KOPT-K1 (cell line): Measurements from ENCODE around the gene RASSF1.

Source experiments
- H3K27ac ChIP-seq: fragments of 200-600 bp; sonication (generic); 2 replicates; pipeline ENCODE4 v1.5.1; 2016; ENCODE audit warnings: antibody characterized with exemption, mild to moderate bottlenecking, low read depth, low read length; ENCODE audit not compliant: poor library complexity, severe bottlenecking
- H3K36me3 ChIP-seq: fragments of 200-600 bp; sonication (generic); 2 replicates; pipeline ENCODE4 v1.5.1; 2017; ENCODE audit warnings: antibody characterized with exemption, mild to moderate bottlenecking, low read length, moderate library complexity; ENCODE audit not compliant: insufficient read depth
- H3K9me3 ChIP-seq: fragments of 200-600 bp; sonication (generic); 2 replicates; pipeline ENCODE4 v1.5.1; 2017; ENCODE audit warnings: antibody characterized with exemption, low read length, mild to moderate bottlenecking; ENCODE audit not compliant: insufficient read depth, poor library complexity, severe bottlenecking

The RASSF1 gene

GRCh38 chr3:50341537-50341936, 901 bp upstream of the RASSF1 start:
- Histone ChIP-seq H3K36me3 (no peaks in the 10 kb centered on the region), H3K27ac (no peak overlapping the region), H3K9me3 (no peaks in the 10 kb centered on the region)

GRCh38 chr3:50340147-50340447, 539 bp downstream of the RASSF1 start:
- H3K9me3 ChIP-seq: no peaks in the 10 kb centered on the region
- H3K36me3 ChIP-seq: 0 out of 2 replicates have a peak, but pooled peaks cover 5% of the 10 kb centered on the region
- no peak overlapping the region for H3K27ac ChIP-seq

GRCh38 chr3:50339485-50340146, 1.0 kb downstream of the RASSF1 start:
- no peaks in the 10 kb centered on the region for H3K9me3 ChIP-seq
- H3K36me3 ChIP-seq: peaks cover 8% of the 10 kb centered on the region
- H3K27ac ChIP-seq: no peak overlapping the region

GRCh38 chr3:50338965-50339364, 1.7 kb downstream of the RASSF1 start:
- peak overlapping the region; percentile 89 for H3K27ac ChIP-seq
- H3K36me3 ChIP-seq: peaks cover 15% of the 10 kb centered on the region
- H3K9me3 ChIP-seq: no peaks in the 10 kb centered on the region

GRCh38 chr3:50337175-50337861, 3.3 kb downstream of the RASSF1 start:
- Histone ChIP-seq H3K36me3 (peaks cover 31% of the 10 kb centered on the region), H3K27ac (peak overlapping the region; percentile 89), H3K9me3 (no peaks in the 10 kb centered on the region)

GRCh38 chr3:50336452-50337174, 4.0 kb downstream of the RASSF1 start:
- Histone ChIP-seq H3K9me3 (no peaks in the 10 kb centered on the region), H3K36me3 (peaks cover 38% of the 10 kb centered on the region), H3K27ac (peak overlapping the region; percentile 89)

GRCh38 chr3:50334339-50335075, 6.1 kb downstream of the RASSF1 start:
- Histone ChIP-seq H3K27ac (no peak overlapping the region), H3K36me3 (peaks cover 60% of the 10 kb centered on the region), H3K9me3 (no peaks in the 10 kb centered on the region)

GRCh38 chr3:50333744-50334328, 6.8 kb downstream of the RASSF1 start:
- no peak overlapping the region for H3K27ac ChIP-seq
- H3K9me3 ChIP-seq: no peaks in the 10 kb centered on the region
- peaks cover 64% of the 10 kb centered on the region for H3K36me3 ChIP-seq

- H3K36me3 ChIP-seq: peaks cover 64% of the 10 kb centered on the region
- no peaks in the 10 kb centered on the region for H3K9me3 ChIP-seq
- no peak overlapping the region for H3K27ac ChIP-seq
Observed at GRCh38 chr3:50331364-50331907, 9.2 kb downstream of the RASSF1 start.

GRCh38 chr3:50330330-50330729, 10.3 kb downstream of the RASSF1 start:
- H3K27ac ChIP-seq: no peak overlapping the region
- no peaks in the 10 kb centered on the region for H3K9me3 ChIP-seq
- H3K36me3 ChIP-seq: peaks cover 68% of the 10 kb centered on the region

- Histone ChIP-seq H3K27ac (peak within 1 kb of the TSS; percentile 59), H3K36me3 (peaks cover 71% of the 10 kb centered on the region), H3K9me3 (no peaks in the 10 kb centered on the region)
Observed at GRCh38 chr3:50327943-50328691, 12.5 kb downstream of the RASSF1 start, which contains the start of gene TUSC2. TSS of gene TUSC2 (minus strand) at chr3:50328223. CDS start at chr3:50328099, 124 bp downstream.

GRCh38 chr3:50327129-50327528, 13.5 kb downstream of the RASSF1 start:
- H3K36me3 ChIP-seq: peaks cover 61% of the 10 kb centered on the region
- H3K27ac ChIP-seq: peak overlapping the region; percentile 59

GRCh38 chr3:50326182-50326541, 14.5 kb downstream of the RASSF1 start:
- no peak overlapping the region for H3K27ac ChIP-seq

More at GRCh38 chr3:50327129-50327528, 13.5 kb downstream of the RASSF1 start:
- no peaks in the 10 kb centered on the region for H3K9me3 ChIP-seq

More at GRCh38 chr3:50326182-50326541, 14.5 kb downstream of the RASSF1 start:
- Histone ChIP-seq H3K9me3 (no peaks in the 10 kb centered on the region), H3K36me3 (peaks cover 51% of the 10 kb centered on the region)
